T-cell (primary cell): ENCODE results near the gene CARS1. TPM values are rescaled to one million over a fixed set of nuclear protein-coding genes. Genes with fewer than 3 reads are reported as not detected.
A peak's percentile ranks its signal among the peaks of the same experiment; 100 is the strongest.

Experiments used
- ATAC-seq, 4 experiments: fragments of 200-7000 bp in 3 of 4; fragments of 150-1000 bp in 1 of 4; cut with Tn5 transposase; replicated peaks in 1 of 4; 1 replicate in 3 of 4; 2 replicates in 1 of 4; pipeline ENCODE4 v1.10.0; 2021; ENCODE audit warnings: moderate library complexity in 3 of 4, mild to moderate bottlenecking in 2 of 4, moderate number of reproducible peaks in 1 of 4
- CTCF ChIA-PET, 2 donors: fragments of 300-600 bp; sonication (Branson Sonifier 250); formaldehyde crosslinking; loops; one replicate each; lab custom pipeline; 2022; ENCODE audit warnings: antibody characterized with exemption in 2 of 2; lab: Charles Lee
- POLR2A ChIA-PET, 2 donors: fragments of 300-600 bp; sonication (Branson Sonifier 250); formaldehyde crosslinking; loops; one replicate each; lab custom pipeline; 2022; ENCODE audit warnings: antibody characterized with exemption in 2 of 2; lab: Charles Lee
- DNase-seq, 35 experiments: peaks; one replicate each; pipeline versions ENCODE4 v3.0.0 to v3.0.0-alpha.2; 2013 to 2023
- H3K27ac ChIP-seq: one replicate; pipeline ENCODE4 v1.5.1; 2013; ENCODE audit warnings: low read length
- H3K27me3 ChIP-seq, 2 experiments: replicated peaks in 1 of 2; 1 replicate in 1 of 2; 2 replicates in 1 of 2; pipeline versions ENCODE4 v1.6.1 to v1.7.0; 2013; ENCODE audit warnings: low read length in 1 of 2, mixed read lengths in 1 of 2; ENCODE audit not compliant: control insufficient read depth in 2 of 2, insufficient read depth in 2 of 2; ENCODE audit errors: extremely low read depth in 1 of 2
- H3K36me3 ChIP-seq, 2 donors: 1 replicate in 1 of 2; 2 replicates in 1 of 2; pipeline versions ENCODE4 v1.6.1 to v1.7.0; 2013; ENCODE audit warnings: low read length in 1 of 2; ENCODE audit not compliant: control insufficient read depth in 2 of 2, insufficient read depth in 1 of 2; ENCODE audit errors: extremely low read depth in 1 of 2
- H3K4me1 ChIP-seq, 2 experiments: 1 replicate in 1 of 2; 2 replicates in 1 of 2; pipeline versions ENCODE4 v1.6.1 to v1.7.0; 2013; ENCODE audit warnings: low read length in 2 of 2, mixed read lengths in 1 of 2; ENCODE audit not compliant: insufficient read depth in 2 of 2, control insufficient read depth in 1 of 2; ENCODE audit errors: extremely low read depth in 1 of 2
- H3K4me3 ChIP-seq, 2 donors: 1 replicate in 1 of 2; 2 replicates in 1 of 2; pipeline versions ENCODE4 v1.5.1 to v1.7.0; 2013; ENCODE audit warnings: mild to moderate bottlenecking in 2 of 2, low read length in 1 of 2, moderate library complexity in 1 of 2; ENCODE audit not compliant: control insufficient read depth in 1 of 2; ENCODE audit errors: extremely low read depth in 1 of 2
- H3K9me3 ChIP-seq: 2 replicates; pipeline ENCODE4 v1.7.0; 2013
- H3K27ac Mint-ChIP-seq, 2 donors: one replicate each; pipeline ENCODE4 v1.8.0; 2020 to 2021; ENCODE audit warnings: mild to moderate bottlenecking in 2 of 2, mixed read lengths in 2 of 2
- H3K27me3 Mint-ChIP-seq, 2 donors: one replicate each; pipeline ENCODE4 v1.8.0; 2021 to 2022; ENCODE audit warnings: mixed read lengths in 2 of 2
- H3K36me3 Mint-ChIP-seq: one replicate; pipeline ENCODE4 v1.8.0; 2021; ENCODE audit warnings: mixed read lengths
- H3K4me1 Mint-ChIP-seq, 3 donors: one replicate each; pipeline ENCODE4 v1.8.0; 2020 to 2022; ENCODE audit warnings: mixed read lengths in 3 of 3, mild to moderate bottlenecking in 1 of 3
- H3K4me3 Mint-ChIP-seq, 3 donors: one replicate each; pipeline ENCODE4 v1.8.0; 2020 to 2022; ENCODE audit warnings: mild to moderate bottlenecking in 3 of 3, mixed read lengths in 3 of 3, moderate library complexity in 3 of 3
- H3K9me3 Mint-ChIP-seq, 3 donors: one replicate each; pipeline ENCODE4 v1.8.0; 2020 to 2022; ENCODE audit warnings: mixed read lengths in 3 of 3
- WGBS: methylation state at CpG from one replicate; pipeline ENCODE4 v1.1.5; 2013; ENCODE audit warnings: missing lambda C conversion rate; ENCODE audit not compliant: insufficient coverage; 5-methylcytosine and 5-hydroxymethylcytosine counted together
- total RNA-seq, 35 experiments: library from RNA in 6 of 35; stranded (reverse) in 6 of 35; fragments of 120-200 nt in 1 of 35; gene quantifications; one replicate each; pipeline versions ENCODE4 v1.2.1 to v1.2.4 and lab custom pipeline; 2013 to 2026

CARS1 gene
- total RNA-seq, 5 donors from 2014 or later (not counting 1 experiment from before 2014, with no cell fraction given), result 45.3 to 113 (median 109) TPM

GRCh38 chr11:3093281-3094191, 36.3 kb upstream of the CARS1 start:
- Mint-ChIP-seq H3K9me3 (no peaks in the 10 kb centered on the region), H3K27me3 (peaks cover 0 to 3% of the 10 kb centered on the region in 2 donors), H3K4me1 (peaks cover 0 to 6% (median 0%) of the 10 kb centered on the region in 3 donors), H3K4me3 (no peak overlapping the region), H3K27ac (no peak overlapping the region), H3K36me3 (no peaks in the 10 kb centered on the region)
- Histone ChIP-seq H3K4me1 (peaks cover 0 to 8% of the 10 kb centered on the region in 2 experiments), H3K9me3 (no peaks in the 10 kb centered on the region), H3K36me3 (no peaks in the 10 kb centered on the region), H3K27ac (no peak overlapping the region), H3K27me3 (peaks cover 0 to 34% of the 10 kb centered on the region in 2 experiments), H3K4me3 (no peak overlapping the region)
- ATAC-seq (no peak), DNase-seq (no peak)
- WGBS, result 86% methylated on average over 31 of the region's 36 CpGs
- ChIA-PET CTCF (interaction anchor here in 1 of 2 donors (1.1 kb wide), 1 partner anchor 55 kb away, joined by 3 read pairs; no protein-coding TSS in a partner anchor), POLR2A (no interaction called here)

- DNase-seq (no peak), ATAC-seq (no peak)
- ChIA-PET CTCF (interaction anchor here in 1 of 2 donors (1.1 kb wide), 1 partner anchor 54 kb away, joined by 3 read pairs; no protein-coding TSS in a partner anchor), POLR2A (no interaction called here)
- H3K9me3 ChIP-seq, result no peaks in the 10 kb centered on the region
- H3K4me3 ChIP-seq, result no peak overlapping the region
- Mint-ChIP-seq H3K4me1 (peaks cover 0 to 4% (median 0%) of the 10 kb centered on the region in 3 donors), H3K27me3 (peaks cover 0 to 3% of the 10 kb centered on the region in 2 donors), H3K36me3 (no peaks in the 10 kb centered on the region), H3K27ac (no peak overlapping the region), H3K4me3 (no peak overlapping the region), H3K9me3 (no peaks in the 10 kb centered on the region)
- peaks cover 0 to 34% of the 10 kb centered on the region in 2 experiments for H3K27me3 ChIP-seq
- WGBS, result 85% methylated on average over 14 of the region's 15 CpGs
- no peak overlapping the region for H3K27ac ChIP-seq
- H3K36me3 ChIP-seq, result no peaks in the 10 kb centered on the region
- H3K4me1 ChIP-seq, result peaks cover 0 to 7% of the 10 kb centered on the region in 2 experiments
These were observed 35.4 kb upstream of the CARS1 start for GRCh38 chr11:3092603-3093141.

GRCh38 chr11:3091846-3092602, 34.8 kb upstream of the CARS1 start:
- ChIA-PET CTCF (interaction anchor here (0.6 to 1.9 kb wide), 8 partner anchors 20 to 559 kb away, joined by 3 to 17 read pairs (median 5); no protein-coding TSS in a partner anchor), POLR2A (no interaction called here)
- H3K27me3 ChIP-seq, result peaks cover 0 to 34% of the 10 kb centered on the region in 2 experiments
- H3K27ac Mint-ChIP-seq, result no peak overlapping the region
- H3K9me3 ChIP-seq, result no peaks in the 10 kb centered on the region
- H3K9me3 Mint-ChIP-seq, result no peaks in the 10 kb centered on the region
- peaks cover 0 to 7% of the 10 kb centered on the region in 2 experiments for H3K4me1 ChIP-seq
- peak; percentile 80 to 90 (median 86) for ATAC-seq
- WGBS, result 37% methylated on average over 26 of the region's 27 CpGs
- no peak overlapping the region for H3K27ac ChIP-seq
- H3K27me3 Mint-ChIP-seq, result peaks cover 0 to 3% of the 10 kb centered on the region in 2 donors
- H3K4me1 Mint-ChIP-seq, result peaks cover 0 to 1% (median 0%) of the 10 kb centered on the region in 3 donors
- H3K36me3 Mint-ChIP-seq, result no peaks in the 10 kb centered on the region
- H3K36me3 ChIP-seq, result no peaks in the 10 kb centered on the region
- no peak overlapping the region for H3K4me3 ChIP-seq
- H3K4me3 Mint-ChIP-seq, result no peak overlapping the region
- DNase-seq, result peak; percentile 22 to 84 (median 58)

- ChIA-PET CTCF (interaction anchor here (0.6 to 1.9 kb wide), 12 partner anchors 21 to 560 kb away, joined by 3 to 17 read pairs (median 5); no protein-coding TSS in a partner anchor), POLR2A (interaction anchor here in 1 of 2 donors (0.6 kb wide), 1 partner anchor 12 kb away, joined by 6 read pairs; no protein-coding TSS in a partner anchor)
- DNase-seq (no peak), ATAC-seq (no peak)
- Histone ChIP-seq H3K4me1 (peaks cover 0 to 7% of the 10 kb centered on the region in 2 experiments), H3K27ac (no peak overlapping the region), H3K36me3 (no peaks in the 10 kb centered on the region), H3K4me3 (no peak overlapping the region), H3K9me3 (no peaks in the 10 kb centered on the region), H3K27me3 (peaks cover 0 to 37% of the 10 kb centered on the region in 2 experiments)
- Mint-ChIP-seq H3K27me3 (peaks cover 0 to 3% of the 10 kb centered on the region in 2 donors), H3K4me3 (no peak overlapping the region), H3K27ac (no peak overlapping the region), H3K9me3 (no peaks in the 10 kb centered on the region), H3K36me3 (no peaks in the 10 kb centered on the region), H3K4me1 (peaks cover 0 to 1% (median 0%) of the 10 kb centered on the region in 3 donors)
- 75% methylated on average over 13 of the region's 14 CpGs for WGBS
These were observed 34.0 kb upstream of the CARS1 start for GRCh38 chr11:3091081-3091845.

- Mint-ChIP-seq H3K4me3 (no peak overlapping the region), H3K4me1 (peaks cover 0 to 1% (median 0%) of the 10 kb centered on the region in 3 donors), H3K9me3 (no peaks in the 10 kb centered on the region), H3K36me3 (no peaks in the 10 kb centered on the region), H3K27ac (no peak overlapping the region), H3K27me3 (peaks cover 0 to 8% of the 10 kb centered on the region in 2 donors)
- H3K4me3 ChIP-seq, result no peak overlapping the region
- POLR2A ChIA-PET, result interaction anchor here in 1 of 2 donors (0.6 kb wide), 2 partner anchors 11 to 597 kb away, joined by 3 to 6 read pairs; no protein-coding TSS in a partner anchor
- peaks cover 0 to 40% of the 10 kb centered on the region in 2 experiments for H3K27me3 ChIP-seq
- H3K27ac ChIP-seq, result no peak overlapping the region
- 85% methylated on average over 12 of the region's 13 CpGs for WGBS
- ATAC-seq (no peak), DNase-seq (no peak)
- CTCF ChIA-PET, result interaction anchor here (0.8 to 1.9 kb wide), 5 partner anchors 75 to 559 kb away, joined by 3 to 17 read pairs (median 3); no protein-coding TSS in a partner anchor
- H3K4me1 ChIP-seq, result peaks cover 0 to 7% of the 10 kb centered on the region in 2 experiments
- H3K9me3 ChIP-seq, result no peaks in the 10 kb centered on the region
- no peaks in the 10 kb centered on the region for H3K36me3 ChIP-seq
These were observed 33.1 kb upstream of the CARS1 start for GRCh38 chr11:3090096-3090901.
